B cell (primary cell): ENCODE data around the gene GP1BB. TPM values are rescaled to one million over a fixed set of nuclear protein-coding genes. Genes with fewer than 3 reads are reported as not detected.
A peak's percentile ranks its signal among the peaks of the same experiment; 100 is the strongest.

Experiments
- ATAC-seq: fragments of 200-7000 bp; cut with Tn5 transposase; one replicate; pipeline ENCODE4 v1.10.0; 2021; ENCODE audit warnings: low read depth, mild to moderate bottlenecking, moderate number of reproducible peaks, moderate library complexity
- CTCF ChIA-PET: fragments of 350-600 bp; sonication (Branson Sonifier 250); formaldehyde crosslinking; loops from one replicate; lab custom pipeline; 2021; ENCODE audit warnings: antibody characterized with exemption, inconsistent platforms; lab: Charles Lee
- POLR2A ChIA-PET: fragments of 350-600 bp; sonication (Branson Sonifier 250); formaldehyde crosslinking; loops from one replicate; lab custom pipeline; 2021; ENCODE audit warnings: antibody characterized with exemption; lab: Charles Lee
- DNase-seq: peaks from one replicate; pipeline ENCODE4 v3.0.0; 2013
- H2AFZ ChIP-seq: 2 replicates; pipeline ENCODE4 v1.6.1; 2012; ENCODE audit warnings: mild to moderate bottlenecking, low read depth, low read length; ENCODE audit not compliant: insufficient read depth, poor library complexity, severe bottlenecking
- H3K27ac ChIP-seq, 2 donors: 1 replicate in 1 of 2; 2 replicates in 1 of 2; pipeline ENCODE4 v1.5.1; 2012 to 2013; ENCODE audit warnings: low read length in 2 of 2, mild to moderate bottlenecking in 2 of 2, moderate library complexity in 1 of 2
- H3K27me3 ChIP-seq, 4 experiments: fragments of 200-600 bp in 1 of 4; sonication (generic) in 1 of 4; replicated peaks in 1 of 4; 1 replicate in 2 of 4; 2 replicates in 2 of 4; pipeline versions ENCODE4 v1.6.1 to v1.7.0; 2013 to 2016; ENCODE audit warnings: low read length in 3 of 4, mild to moderate bottlenecking in 2 of 4, mixed read lengths in 1 of 4, moderate library complexity in 1 of 4; ENCODE audit not compliant: insufficient read depth in 4 of 4, control insufficient read depth in 3 of 4; ENCODE audit errors: control extremely low read depth in 1 of 4
- H3K36me3 ChIP-seq, 2 experiments: replicated peaks in 1 of 2; 1 replicate in 1 of 2; 2 replicates in 1 of 2; pipeline versions ENCODE4 v1.6.1 to v1.7.1; 2013; ENCODE audit warnings: low read length in 1 of 2; ENCODE audit not compliant: insufficient read depth in 2 of 2, control insufficient read depth in 1 of 2; ENCODE audit errors: control extremely low read depth in 1 of 2, extremely low read depth in 1 of 2
- H3K4me1 ChIP-seq, 2 donors: fragments of 200-600 bp in 1 of 2; sonication (generic) in 1 of 2; 1 replicate in 1 of 2; 2 replicates in 1 of 2; pipeline versions ENCODE4 v1.5.1 to v1.6.1; 2013 to 2017; ENCODE audit warnings: low read length in 2 of 2; ENCODE audit not compliant: control insufficient read depth in 2 of 2, insufficient read depth in 2 of 2
- H3K4me2 ChIP-seq: replicated peaks from 2 replicates; pipeline ENCODE3; 2012; ENCODE audit warnings: mild to moderate bottlenecking, low read depth, low read length; ENCODE audit not compliant: poor library complexity, severe bottlenecking
- H3K4me3 ChIP-seq, 5 experiments: fragments of 200-600 bp in 1 of 5; sonication (generic) in 1 of 5; 1 replicate in 3 of 5; 2 replicates in 2 of 5; pipeline versions ENCODE4 v1.5.1 to v1.7.0; 2011 to 2016; ENCODE audit warnings: low read length in 4 of 5, mild to moderate bottlenecking in 4 of 5, low read depth in 2 of 5, control low read depth in 1 of 5, moderate library complexity in 1 of 5; ENCODE audit not compliant: insufficient read depth in 1 of 5; ENCODE audit errors: control extremely low read depth in 1 of 5, extremely low read depth in 1 of 5
- H3K79me2 ChIP-seq: fragments of 200-600 bp; sonication (generic); one replicate; pipeline ENCODE4 v1.6.0; 2016; ENCODE audit warnings: low read length; ENCODE audit not compliant: control insufficient read depth, insufficient read depth
- H3K9ac ChIP-seq: fragments of 200-600 bp; sonication (generic); 2 replicates; pipeline ENCODE4 v1.6.1; 2017; ENCODE audit warnings: mild to moderate bottlenecking, low read length, moderate library complexity
- H3K9me3 ChIP-seq, 3 donors: one replicate each; pipeline versions ENCODE4 v1.6.1 to v1.7.1; 2013; ENCODE audit warnings: low read length in 2 of 3; ENCODE audit not compliant: control insufficient read depth in 2 of 3, insufficient read depth in 1 of 3; ENCODE audit errors: control extremely low read depth in 1 of 3
- H4K20me1 ChIP-seq: 2 replicates; pipeline ENCODE4 v1.6.0; 2012; ENCODE audit warnings: mild to moderate bottlenecking, low read length; ENCODE audit not compliant: insufficient read depth, control insufficient read depth, poor library complexity, severe bottlenecking
- H3K27ac Mint-ChIP-seq: one replicate; pipeline ENCODE4 v1.8.0; 2021; ENCODE audit warnings: mixed read lengths
- H3K27me3 Mint-ChIP-seq: one replicate; pipeline ENCODE4 v1.8.0; 2021; ENCODE audit warnings: mixed read lengths
- H3K4me1 Mint-ChIP-seq: one replicate; pipeline ENCODE4 v1.8.0; 2021; ENCODE audit warnings: mixed read lengths
- H3K4me3 Mint-ChIP-seq: one replicate; pipeline ENCODE4 v1.8.0; 2021; ENCODE audit warnings: mixed read lengths
- H3K9me3 Mint-ChIP-seq: one replicate; pipeline ENCODE4 v1.8.0; 2022; ENCODE audit warnings: mixed read lengths; ENCODE audit not compliant: insufficient read depth
- EZH2 ChIP-seq: IDR thresholded peaks from 2 replicates; pipeline ENCODE4 v1.6.1; 2012; ENCODE audit warnings: borderline replicate concordance, low read depth, mild to moderate bottlenecking, moderate library complexity, low read length; ENCODE audit not compliant: insufficient read depth, poor library complexity, severe bottlenecking
- WGBS: methylation state at CpG from one replicate; pipeline ENCODE4 v1.1.5; 2013; ENCODE audit warnings: missing lambda C conversion rate; ENCODE audit not compliant: insufficient coverage; 5-methylcytosine and 5-hydroxymethylcytosine counted together
- intact Hi-C: fragments of 100-400 bp; cut with micrococcal nuclease; formaldehyde crosslinking; loops from one replicate; pipeline ENCODE4 v1.10.0; 2022
- polyA plus RNA-seq: library from polyadenylated mRNA; depleted of rRNA; stranded (reverse); fragments of >200 nt; gene quantifications from 2 replicates; pipeline ENCODE4 v1.2.3, GENCODE V29; 2012
- total RNA-seq, 2 donors: library from RNA; stranded (reverse); fragments of 120-200 nt in 1 of 2; gene quantifications; 1 replicate in 1 of 2; 2 replicates in 1 of 2; pipeline versions ENCODE4 v1.2.3 to v1.2.4, GENCODE V29; 2013 to 2022
- TF ChIP-seq, protein P1 (sequence below): fragments of 200-600 bp; IDR thresholded peaks from one replicate; pipeline ENCODE4 v1.8.0; 2022; ENCODE audit warnings: antibody characterized with exemption, mild to moderate bottlenecking

GP1BB gene
- total and polyA plus RNA-seq, 2 donors (not counting 1 experiment from before 2014, with no cell fraction given), result 0.31 TPM; not detected in 1

- Histone ChIP-seq H3K27me3 (peaks cover 0 to 82% (median 40%) of the 10 kb centered on the region in 4 experiments), H3K9me3 (peaks cover 0 to 19% (median 0%) of the 10 kb centered on the region in 3 donors), H3K79me2 (no peaks in the 10 kb centered on the region), H4K20me1 (no peaks in the 10 kb centered on the region), H3K36me3 (no peaks in the 10 kb centered on the region), H3K9ac (peak overlapping the region; percentile 54), H2AFZ (peak overlapping the region; percentile 43), H3K27ac (no peak overlapping the region), H3K4me1 (peaks cover 34 to 46% of the 10 kb centered on the region in 2 donors), H3K4me2 (peak overlapping the region; percentile 78), H3K4me3 (no peak overlapping the region)
- WGBS, result 6% methylated on average over 26 of the region's 26 CpGs
- H3K4me3 Mint-ChIP-seq, result peak overlapping the region; percentile 80
- TF ChIP-seq, protein P1, sequence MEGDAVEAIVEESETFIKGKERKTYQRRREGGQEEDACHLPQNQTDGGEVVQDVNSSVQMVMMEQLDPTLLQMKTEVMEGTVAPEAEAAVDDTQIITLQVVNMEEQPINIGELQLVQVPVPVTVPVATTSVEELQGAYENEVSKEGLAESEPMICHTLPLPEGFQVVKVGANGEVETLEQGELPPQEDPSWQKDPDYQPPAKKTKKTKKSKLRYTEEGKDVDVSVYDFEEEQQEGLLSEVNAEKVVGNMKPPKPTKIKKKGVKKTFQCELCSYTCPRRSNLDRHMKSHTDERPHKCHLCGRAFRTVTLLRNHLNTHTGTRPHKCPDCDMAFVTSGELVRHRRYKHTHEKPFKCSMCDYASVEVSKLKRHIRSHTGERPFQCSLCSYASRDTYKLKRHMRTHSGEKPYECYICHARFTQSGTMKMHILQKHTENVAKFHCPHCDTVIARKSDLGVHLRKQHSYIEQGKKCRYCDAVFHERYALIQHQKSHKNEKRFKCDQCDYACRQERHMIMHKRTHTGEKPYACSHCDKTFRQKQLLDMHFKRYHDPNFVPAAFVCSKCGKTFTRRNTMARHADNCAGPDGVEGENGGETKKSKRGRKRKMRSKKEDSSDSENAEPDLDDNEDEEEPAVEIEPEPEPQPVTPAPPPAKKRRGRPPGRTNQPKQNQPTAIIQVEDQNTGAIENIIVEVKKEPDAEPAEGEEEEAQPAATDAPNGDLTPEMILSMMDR, result no peak
- no peak for TF ChIP-seq EZH2
- ATAC-seq (no peak), DNase-seq (peak; percentile 33)
- ChIA-PET CTCF (interaction anchor here (0.8 to 2.3 kb wide), 9 partner anchors 15 to 193 kb away, joined by 3 to 20 read pairs (median 4); no protein-coding TSS in a partner anchor), POLR2A (no interaction called here)
- H3K27me3 Mint-ChIP-seq, result peaks cover 48% of the 10 kb centered on the region
- peaks cover 32% of the 10 kb centered on the region for H3K4me1 Mint-ChIP-seq
- no peaks in the 10 kb centered on the region for H3K9me3 Mint-ChIP-seq
- H3K27ac Mint-ChIP-seq, result no peak overlapping the region
- intact Hi-C loops, result loop anchor here (1.0 kb wide), 2 partner anchors 99 to 154 kb away; no protein-coding TSS in a partner anchor
These were observed 32.5 kb downstream of the GP1BB start for GRCh38 chr22:19755722-19756287.
